Karpas-422 (cell line): ENCODE data around the gene CYB5B. TPM values are rescaled to one million over a fixed set of nuclear protein-coding genes. Genes with fewer than 3 reads are reported as not detected.

Experiments
- total RNA-seq: library from RNA; depleted of rRNA; stranded (reverse); fragments of >200 nt; shearing (Covaris generic); gene quantifications from 2 replicates; pipeline ENCODE4 v1.2.3, GENCODE V29; 2014; ENCODE audit warnings: low replicate concordance; rRNA removed

The CYB5B gene
- total RNA-seq, 1 experiment from 2014 or later: 194 TPM

Other genes starting within 250 kb of the CYB5B start
- 17.7 and 43.3 TPM in 2 replicates for gene SNTB2, start 237.5 kb upstream of the CYB5B start, total RNA-seq
- gene VPS4A, start 113.3 kb upstream of the CYB5B start, total RNA-seq: 18.3 and 32.2 TPM in 2 replicates
- gene PDF, start 94.0 kb upstream of the CYB5B start, total RNA-seq: 13.5 and 53.9 TPM in 2 replicates
- 43.6 and 49.2 TPM in 2 replicates for gene COG8, start 85.1 kb upstream of the CYB5B start, total RNA-seq
- 21.8 and 24.4 TPM in 2 replicates for gene NIP7, start 84.8 kb upstream of the CYB5B start, total RNA-seq
- 1.8 TPM in 1 of 2 replicates, not detected in the other for gene TMED6, start 72.8 kb upstream of the CYB5B start, total RNA-seq
- 22.1 and 43.5 TPM in 2 replicates for gene TERF2, start 38.6 kb upstream of the CYB5B start, total RNA-seq
- 10.1 and 41.6 TPM in 2 replicates for gene NFAT5, start 141.3 kb downstream of the CYB5B start, total RNA-seq